Activated CD8-positive, alpha-beta memory T cell treated with anti-CD3 and anti-CD28 coated beads, Interleukin-2, amount 50 U/mL, for 48 hours (primary cell): ENCODE data around the gene VN1R2.
A peak's percentile ranks its signal among the peaks of the same experiment; 100 is the strongest.
"Not testable (repeated sequence)": the region's sequence is repeated elsewhere in the genome, so short reads cannot be mapped to it uniquely, and the experiment has no call there.

Experiments used
- DNase-seq: peaks from one replicate; pipeline ENCODE4 v3.0.0-alpha.2; 2020

VN1R2 gene, protein sequence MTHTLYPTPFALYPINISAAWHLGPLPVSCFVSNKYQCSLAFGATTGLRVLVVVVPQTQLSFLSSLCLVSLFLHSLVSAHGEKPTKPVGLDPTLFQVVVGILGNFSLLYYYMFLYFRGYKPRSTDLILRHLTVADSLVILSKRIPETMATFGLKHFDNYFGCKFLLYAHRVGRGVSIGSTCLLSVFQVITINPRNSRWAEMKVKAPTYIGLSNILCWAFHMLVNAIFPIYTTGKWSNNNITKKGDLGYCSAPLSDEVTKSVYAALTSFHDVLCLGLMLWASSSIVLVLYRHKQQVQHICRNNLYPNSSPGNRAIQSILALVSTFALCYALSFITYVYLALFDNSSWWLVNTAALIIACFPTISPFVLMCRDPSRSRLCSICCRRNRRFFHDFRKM

DNA sequence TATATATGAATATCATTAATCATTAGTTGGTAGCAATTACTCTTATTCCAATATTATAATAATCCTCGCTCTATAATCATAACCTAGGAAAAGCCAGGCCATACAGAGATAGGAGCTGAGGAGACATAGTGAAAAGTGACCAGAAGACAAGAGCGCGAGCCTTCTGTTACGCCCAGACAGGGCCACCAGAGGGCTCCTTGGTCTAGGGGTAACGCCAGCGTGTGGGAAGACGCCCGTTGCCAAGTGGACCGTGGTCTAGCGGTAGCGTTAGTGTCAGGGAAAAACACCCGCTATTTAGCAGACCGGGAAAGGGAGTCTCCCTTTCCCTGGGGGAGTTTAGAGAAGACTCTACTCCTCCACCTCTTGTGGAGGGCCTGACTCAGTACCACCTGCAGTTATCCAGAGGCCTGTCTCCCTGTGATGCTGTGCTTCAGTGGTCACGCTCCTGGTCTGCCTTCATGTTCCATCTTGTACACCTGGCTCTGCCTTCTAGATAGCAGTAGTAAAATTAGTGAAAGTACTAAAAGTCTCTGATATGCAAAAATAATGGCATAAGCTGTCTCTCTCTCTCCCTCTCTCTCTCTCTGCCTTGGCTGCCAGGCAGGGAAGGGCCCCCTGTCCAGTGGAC, at the start of gene VN1R2:
Gene VN1R2 (plus strand): TSS at position 578 of the 628 bp plus-strand sequence. CDS start 84 bp downstream, outside the sequence.
- DNase-seq = not testable (repeated sequence)

DNA sequence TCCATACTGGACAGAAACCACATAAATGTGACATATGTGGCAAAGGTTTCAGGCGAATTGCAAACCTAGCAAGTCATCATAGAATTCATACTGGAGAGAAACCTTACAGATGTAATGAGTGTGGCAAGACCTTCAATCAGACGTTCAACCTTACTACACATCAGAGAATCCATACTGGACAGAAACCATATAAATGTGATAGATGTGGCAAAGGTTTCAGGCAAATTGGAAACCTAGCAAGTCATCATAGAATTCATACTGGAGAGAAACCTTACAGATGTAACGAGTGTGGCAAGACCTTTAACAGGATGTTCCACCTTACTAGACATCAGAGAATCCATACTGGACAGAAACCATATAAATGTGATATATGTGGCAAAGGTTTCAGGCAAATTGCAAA, 46.5 kb upstream of the VN1R2 start:
- DNase-seq = not testable (repeated sequence)

DNA sequence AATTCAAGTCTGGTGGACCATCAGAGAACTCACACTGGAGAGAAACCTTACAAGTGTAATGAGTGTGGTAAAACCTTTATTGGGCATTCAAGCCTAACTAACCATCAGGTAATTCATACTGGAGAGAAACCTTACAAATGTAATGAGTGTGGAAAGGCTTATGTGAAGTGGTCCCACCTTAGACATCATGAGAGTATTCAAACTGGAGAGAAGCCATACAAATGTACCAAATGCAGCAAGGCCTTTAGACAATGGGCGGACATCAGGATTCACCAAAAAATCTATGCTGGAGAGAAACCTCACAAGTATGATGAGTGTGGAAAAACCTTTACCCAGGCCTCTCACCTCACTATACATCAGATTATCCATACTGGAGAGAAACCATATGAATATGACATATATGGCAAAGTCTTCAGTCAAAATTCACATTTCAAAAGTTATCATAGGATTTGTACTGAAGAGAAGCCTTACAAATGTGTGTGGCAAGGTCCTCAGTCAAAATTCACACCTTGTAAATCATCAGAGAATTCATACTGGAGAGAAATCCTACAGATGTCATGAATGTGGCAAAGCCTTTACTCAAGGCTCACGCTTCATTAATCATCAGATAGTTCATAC, 45.3 kb upstream of the VN1R2 start:
- DNase-seq = no peak

DNA sequence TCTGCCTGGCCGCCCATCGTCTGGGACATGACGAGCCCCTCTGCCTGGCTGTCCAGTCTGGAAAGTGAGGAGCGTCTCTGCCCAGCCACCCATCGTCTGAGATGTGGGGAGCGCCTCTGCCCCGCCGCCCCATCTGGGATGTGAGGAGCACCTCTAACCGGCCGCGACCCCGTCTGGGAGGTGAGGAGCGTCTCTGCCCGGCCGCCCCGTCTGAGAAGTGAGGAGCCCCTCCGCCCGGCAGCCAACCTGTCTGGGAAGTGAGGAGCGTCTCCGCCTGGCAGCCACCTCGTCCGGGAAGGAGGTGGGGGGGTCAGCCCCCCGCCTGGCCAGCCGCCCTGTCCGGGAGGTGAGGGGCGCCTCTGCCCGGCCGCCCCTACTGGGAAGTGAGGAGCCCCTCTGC, 35.4 kb upstream of the VN1R2 start:
- not testable (repeated sequence) for DNase-seq

DNA sequence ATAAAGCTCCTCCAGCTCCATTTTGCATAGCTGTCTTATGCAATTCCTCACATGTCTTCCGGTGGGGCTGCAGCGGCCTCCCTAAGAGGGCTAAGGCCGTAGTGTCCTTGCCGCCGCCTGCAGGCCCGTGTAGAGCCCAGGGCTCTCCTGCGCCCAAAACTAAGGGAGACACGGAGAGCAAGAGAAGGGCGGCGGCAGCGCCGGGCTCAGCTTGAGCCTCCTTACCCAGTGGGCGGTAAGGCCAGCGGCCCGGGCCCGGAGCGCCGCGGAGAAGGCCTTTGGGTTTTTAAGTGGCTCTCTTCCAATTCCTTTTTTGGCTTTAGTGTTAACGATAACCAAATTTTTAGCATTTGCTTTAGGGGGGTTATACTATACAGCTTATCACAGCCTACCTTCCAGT, 33.5 kb upstream of the VN1R2 start:
- no peak for DNase-seq

DNA sequence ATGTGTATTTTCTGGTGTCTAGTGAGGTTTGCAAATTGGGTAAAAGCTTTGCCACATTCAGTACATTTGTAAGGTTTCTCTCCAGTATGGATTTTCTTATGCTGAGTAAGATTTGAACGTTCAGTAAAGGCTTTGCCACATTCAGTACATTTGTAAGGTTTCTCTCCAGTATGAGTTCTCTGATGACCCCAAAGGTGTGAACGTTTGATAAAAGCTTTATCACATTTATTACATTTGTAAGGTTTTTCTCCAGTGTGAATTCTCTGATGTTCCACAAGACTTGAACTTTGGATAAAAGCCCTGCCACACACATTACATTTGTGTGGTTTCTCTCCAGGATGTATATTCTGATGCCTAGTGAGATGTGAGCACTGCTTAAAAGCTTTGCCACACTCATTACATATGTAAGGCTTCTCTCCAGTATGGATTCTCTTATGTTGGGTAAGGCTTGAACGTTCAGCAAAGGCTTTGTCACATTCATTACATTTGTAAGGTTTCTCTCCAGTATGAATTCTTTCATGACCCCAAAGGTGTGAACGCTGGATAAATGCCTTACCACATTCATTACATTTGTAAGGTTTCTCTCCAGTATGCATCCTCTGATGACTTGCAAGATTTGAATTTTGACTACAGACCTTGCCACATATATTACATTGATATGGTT, 20.8 kb upstream of the VN1R2 start:
- DNase-seq = no peak

DNA sequence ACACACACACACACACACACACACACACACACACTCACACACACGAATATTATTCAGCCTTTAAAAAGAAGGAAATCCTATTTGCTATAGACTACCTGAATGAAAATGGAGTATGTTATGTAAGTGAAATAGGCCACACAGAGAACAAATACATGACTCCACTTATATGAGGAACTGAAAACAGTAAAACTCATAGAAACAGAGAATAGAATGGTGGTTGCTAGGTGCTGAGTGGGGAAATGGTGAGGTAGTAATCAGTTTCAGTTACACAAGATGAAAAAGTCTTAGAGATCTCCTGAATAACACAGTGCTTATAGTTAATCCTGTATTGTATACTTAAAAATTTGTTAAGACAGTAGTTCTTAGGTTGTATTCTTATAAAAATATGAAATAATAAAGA, 11.6 kb upstream of the VN1R2 start:
- DNase-seq = no peak

DNA sequence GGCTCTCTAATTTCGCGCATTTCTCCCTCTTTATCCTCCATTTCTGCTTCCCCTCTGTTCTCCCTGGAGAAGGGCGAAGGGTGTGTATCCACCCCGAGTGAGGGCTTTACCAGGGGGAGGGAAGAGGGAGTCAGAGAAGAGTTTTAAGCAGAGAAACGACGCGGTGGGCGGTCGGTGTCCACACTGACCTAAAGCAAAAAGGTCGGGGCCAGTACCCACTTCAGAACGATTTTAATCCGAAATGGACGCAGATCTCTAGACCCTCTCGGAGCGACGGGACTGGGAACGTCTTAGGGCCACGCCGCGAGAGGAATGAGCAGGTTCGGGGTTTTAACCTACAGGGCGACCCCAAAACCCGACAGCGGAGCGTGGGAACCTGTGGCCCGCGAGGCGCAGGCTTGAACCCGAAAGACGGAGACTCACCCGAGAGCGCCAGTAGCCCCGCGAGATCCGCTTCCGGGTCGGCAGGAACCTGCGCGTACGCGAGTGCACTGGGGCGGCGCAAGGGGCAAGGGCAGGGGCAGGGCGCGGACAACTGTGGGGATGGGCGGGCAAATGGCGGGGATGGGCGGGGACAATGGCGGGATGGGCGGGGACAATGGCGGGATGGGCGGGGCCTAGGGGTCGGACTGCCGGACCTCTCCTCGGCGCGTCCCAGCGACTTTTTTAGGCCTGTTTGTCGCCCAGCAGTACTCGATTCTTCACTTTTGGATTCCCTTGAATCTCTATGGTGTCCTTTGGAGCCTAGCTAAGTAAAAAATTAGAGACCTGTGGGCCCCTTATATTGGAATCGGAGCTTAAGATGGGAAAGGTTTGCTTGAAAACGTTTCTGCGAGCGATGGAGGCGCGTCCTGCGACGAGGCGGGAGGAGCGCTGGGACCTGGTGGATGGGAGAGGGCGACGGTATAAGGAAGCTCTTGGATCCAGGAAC, 3.4 kb upstream of the VN1R2 start, which contains the start of gene ZNF677:
Gene ZNF677 (minus strand): TSS at position 463 of the 931 bp plus-strand sequence. CDS start 3,323 bp downstream, outside the sequence.
- peak; percentile 84 for DNase-seq

DNA sequence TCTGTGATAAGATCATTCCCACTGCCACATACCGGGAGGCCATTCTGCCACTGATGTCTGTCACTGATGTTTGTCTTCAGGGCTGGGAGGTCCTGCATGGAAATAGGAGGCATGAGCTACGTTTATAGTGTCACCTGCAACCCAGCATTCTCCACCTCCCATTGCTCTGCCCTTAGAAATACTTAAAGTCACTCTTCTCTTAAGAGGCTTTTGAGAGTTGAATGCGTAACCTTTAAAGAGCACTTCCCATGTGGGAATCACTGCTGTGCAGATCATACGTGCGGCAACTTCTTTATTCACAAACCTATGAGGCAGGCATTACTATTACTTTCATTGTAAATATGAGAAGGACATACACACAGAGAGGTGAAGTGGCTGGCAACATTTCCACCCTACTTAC, 9.5 kb downstream of the VN1R2 start, which contains the start of gene VN1R4:
Gene VN1R4 (minus strand): TSS at position 101 of the 400 bp plus-strand sequence. CDS start 58 bp downstream, at position 43.
- DNase-seq = not testable (repeated sequence)

DNA sequence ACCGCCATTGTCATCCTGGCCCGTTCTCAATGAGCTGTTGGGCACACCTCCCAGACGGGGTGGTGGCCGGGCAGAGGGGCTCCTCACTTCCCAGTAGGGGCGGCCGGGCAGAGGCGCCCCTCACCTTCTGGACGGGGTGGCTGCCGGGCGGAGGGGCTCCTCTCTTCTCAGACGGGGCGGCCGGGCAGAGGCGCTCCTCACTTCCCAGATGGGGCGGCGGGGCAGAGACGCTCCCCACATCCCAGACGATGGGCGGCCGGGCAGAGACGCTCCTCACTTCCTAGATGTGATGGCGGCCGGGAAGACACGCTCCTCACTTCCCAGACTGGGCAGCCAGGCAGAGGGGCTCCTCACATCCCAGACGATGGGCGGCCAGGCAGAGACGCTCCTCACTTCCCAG, 11.8 kb downstream of the VN1R2 start:
- not testable (repeated sequence) for DNase-seq

DNA sequence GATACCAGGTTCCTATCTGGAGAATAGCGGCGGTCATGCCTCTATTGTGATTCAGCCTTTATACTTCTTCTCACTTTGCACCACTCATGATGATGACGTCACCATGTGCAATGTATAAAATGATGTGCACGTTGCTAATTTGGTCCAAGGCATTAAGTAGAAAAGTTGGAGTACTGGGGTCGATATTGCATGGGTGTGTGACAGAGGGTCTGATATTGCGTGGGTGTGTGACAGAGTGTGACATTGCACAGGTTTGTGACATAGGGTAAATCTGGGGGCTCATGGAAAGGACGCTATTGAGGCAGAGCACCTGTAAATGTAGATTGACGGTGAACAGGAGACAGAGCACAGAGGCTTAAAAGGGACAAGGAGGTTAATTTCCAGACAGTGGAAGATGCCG, 14.0 kb downstream of the VN1R2 start:
- DNase-seq = no peak

DNA sequence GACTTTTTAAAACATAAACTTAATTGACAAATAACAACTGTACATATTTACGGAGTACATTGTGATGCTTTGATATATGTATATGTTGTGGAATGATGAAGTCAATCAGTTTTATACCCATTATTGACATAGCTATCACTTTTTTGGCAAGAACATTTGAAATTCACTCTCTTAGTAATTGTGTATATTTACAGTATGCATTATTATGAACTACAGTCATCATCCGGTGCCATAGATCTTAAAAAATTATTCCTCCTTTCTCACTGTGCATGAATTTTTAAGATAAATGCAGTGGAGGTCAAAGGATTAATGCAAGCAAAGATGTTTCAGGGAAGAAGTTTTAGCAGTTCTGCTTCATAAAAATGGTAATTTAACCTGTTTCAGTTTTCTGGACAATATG, 17.4 kb downstream of the VN1R2 start:
- DNase-seq = no peak

DNA sequence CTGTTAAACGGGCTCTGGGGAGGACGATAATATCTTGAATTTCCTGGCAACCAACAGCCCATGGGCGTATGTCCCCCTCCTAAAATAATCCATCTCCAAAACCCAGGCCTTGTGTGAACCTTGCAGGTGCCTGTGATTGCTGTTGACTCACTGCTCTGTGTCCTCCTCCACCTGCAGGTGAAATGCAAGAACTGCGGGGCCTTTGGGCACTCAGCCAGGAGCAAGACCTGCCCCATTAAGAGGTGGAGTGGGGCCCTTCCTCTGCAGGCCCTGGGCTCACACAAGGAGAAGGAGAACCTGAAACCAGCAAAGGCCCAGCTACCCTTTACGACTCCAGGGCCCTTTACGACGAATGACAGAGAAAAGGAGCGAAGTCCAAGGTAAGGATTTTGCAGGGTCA, 23.9 kb downstream of the VN1R2 start:
- not testable (repeated sequence) for DNase-seq

DNA sequence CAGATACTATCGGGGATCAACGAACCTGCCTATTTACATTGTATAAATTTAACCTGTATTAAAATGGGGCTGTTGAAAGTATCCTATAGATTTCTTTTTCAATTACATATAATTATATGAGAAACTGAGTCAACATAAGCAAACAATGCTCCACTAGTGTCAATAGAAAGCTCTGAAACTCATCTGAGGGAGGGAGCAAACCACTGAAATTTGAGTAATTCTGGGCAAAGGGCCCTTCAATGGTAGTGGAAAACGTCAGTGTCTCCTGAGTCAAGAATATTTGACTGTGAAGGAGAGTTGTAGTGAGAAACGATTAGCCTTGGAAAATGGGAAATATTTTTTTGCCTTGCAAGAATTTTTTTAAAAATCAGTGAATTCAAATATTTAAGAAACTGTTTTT, 27.0 kb downstream of the VN1R2 start:
- DNase-seq = no peak

DNA sequence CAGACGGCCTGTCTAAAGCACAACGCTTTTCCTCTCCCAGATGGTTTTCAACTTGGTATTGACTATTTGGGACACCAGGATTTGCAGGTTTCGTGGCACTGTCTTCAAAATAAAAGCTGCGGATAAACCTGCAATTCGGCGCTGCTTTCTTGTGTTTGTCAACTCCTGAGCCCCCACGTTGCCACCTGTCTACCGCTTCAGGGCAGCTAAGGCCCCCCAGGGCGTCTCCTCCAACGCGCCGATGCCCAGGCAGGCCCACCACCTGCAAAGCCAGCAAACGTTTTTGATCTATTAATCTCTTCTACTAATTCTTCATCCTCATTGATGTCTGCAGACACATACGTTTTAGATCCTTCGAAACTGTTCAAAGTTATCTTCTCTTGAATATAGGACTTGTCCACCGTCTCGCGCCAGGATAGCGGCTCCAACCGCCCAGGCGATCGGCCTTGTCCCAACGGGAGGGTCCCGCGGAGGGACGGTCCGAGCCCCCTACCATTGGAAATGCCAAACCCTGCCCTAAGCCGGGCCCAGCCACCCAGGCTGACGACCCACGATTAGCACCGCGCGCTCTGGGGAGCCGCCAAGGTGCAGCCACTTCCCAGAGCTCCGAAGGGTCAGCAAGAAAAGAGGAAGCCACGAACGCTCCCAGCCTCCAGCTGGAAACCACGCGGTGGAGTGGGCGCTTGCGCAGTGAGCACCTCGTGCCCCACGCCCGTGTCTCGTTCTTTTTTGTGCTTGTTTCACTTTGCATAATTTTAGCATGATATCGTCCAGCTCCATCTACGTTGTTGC, 32.9 kb downstream of the VN1R2 start:
- DNase-seq = no peak

DNA sequence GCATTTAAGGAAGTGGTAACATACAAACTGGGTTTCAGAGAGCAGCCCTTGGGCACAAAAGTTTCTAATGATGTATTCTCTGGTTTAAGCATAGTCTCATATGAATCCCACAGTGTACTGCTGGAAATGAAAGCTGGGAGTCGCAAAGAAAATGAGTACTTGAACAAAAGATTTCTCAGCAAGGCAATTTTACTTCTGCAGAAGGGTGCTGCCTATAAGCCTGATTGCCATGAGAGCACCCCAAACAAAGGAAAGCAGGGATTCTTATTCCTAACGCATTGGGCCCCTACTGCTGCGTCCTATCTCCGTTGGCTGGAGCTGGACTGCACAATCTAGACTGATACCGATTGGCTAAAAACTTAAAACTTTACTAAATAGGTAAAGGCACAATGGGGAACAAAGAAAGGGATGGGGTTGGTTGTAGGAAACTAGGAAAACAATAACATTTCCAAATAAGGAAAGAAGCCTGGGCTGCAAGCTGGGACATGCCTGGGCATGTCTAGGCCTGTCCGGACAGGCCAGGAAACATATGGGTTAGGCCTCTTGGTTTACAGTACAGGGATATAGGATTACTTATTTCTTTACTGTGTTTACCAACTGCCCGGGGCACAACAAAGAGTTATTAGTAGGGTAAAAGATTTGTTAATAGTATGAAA, 36.8 kb downstream of the VN1R2 start:
- DNase-seq = no peak

DNA sequence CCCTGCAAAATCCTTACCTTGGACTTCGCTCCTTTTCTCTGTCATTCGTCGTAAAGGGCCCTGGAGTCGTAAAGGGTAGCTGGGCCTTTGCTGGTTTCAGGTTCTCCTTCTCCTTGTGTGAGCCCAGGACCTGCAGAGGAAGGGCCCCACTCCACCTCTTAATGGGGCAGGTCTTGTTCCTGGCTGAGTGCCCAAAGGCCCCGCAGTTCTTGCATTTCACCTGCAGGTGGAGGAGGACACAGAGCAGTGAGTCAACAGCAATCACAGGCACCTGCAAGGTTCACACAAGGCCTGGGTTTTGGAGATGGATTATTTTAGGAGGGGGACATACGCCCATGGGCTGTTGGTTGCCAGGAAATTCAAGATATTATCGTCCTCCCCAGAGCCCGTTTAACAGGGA, 43.2 kb downstream of the VN1R2 start:
- DNase-seq = not testable (repeated sequence)

DNA sequence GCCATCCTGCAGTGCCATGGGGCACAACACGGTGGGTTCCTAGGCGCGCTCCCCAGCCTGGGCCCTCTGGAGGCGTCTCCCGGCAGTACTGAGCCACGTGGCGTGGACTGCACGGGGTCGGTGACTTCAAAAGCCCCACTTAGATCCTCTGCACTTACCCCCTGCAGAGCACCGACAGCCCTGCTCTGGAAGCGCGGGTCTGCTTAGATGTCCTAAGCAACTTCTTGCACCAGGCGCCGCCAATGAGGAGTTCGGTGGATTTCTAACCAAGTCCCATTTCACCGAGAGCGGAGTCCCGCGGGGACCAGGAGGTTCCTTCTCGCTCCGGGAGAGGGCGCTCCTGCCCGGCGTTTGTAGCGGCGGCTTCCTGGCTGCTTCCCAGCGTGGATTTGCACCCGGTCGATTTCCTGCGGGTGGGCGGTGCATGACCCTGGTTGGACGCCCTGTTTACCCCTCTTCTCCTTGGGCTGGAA, 50.3 kb downstream of the VN1R2 start:
- peak; percentile 53 for DNase-seq
